Breast epithelium (tissue), 4 donors: ENCODE results near the gene BRAF. TPM values are rescaled to one million over a fixed set of nuclear protein-coding genes. Genes with fewer than 3 reads are reported as not detected.
A peak's percentile ranks its signal among the peaks of the same experiment; 100 is the strongest.

Source experiments
- DNase-seq, 2 donors: peaks; one replicate each; pipeline ENCODE4 v3.0.0-alpha.2; 2019; ENCODE audit warnings: low spot score in 2 of 2
- H3K27ac ChIP-seq, 2 donors: fragments of 200-600 bp; sonication (generic) in 1 of 2; one replicate each; pipeline ENCODE4 v1.5.1; 2016 to 2019; ENCODE audit warnings: mild to moderate bottlenecking in 1 of 2
- H3K27me3 ChIP-seq, 2 donors: fragments of 200-600 bp; sonication (generic) in 1 of 2; one replicate each; pipeline versions ENCODE4 v1.5.1 to v1.6.0; 2017 to 2019; ENCODE audit warnings: control low read depth in 1 of 2, mild to moderate bottlenecking in 1 of 2
- H3K36me3 ChIP-seq: fragments of 200-600 bp; one replicate; pipeline ENCODE4 v1.5.1; 2019
- H3K4me1 ChIP-seq, 2 donors: fragments of 200-600 bp; sonication (generic); one replicate each; pipeline ENCODE4 v1.5.1; 2016 to 2019; ENCODE audit warnings: control low read depth in 1 of 2
- H3K4me3 ChIP-seq, 3 donors: fragments of 200-600 bp; sonication (generic); 1 replicate in 2 of 3; 2 replicates in 1 of 3; pipeline ENCODE4 v1.5.1; 2016 to 2019; ENCODE audit warnings: mild to moderate bottlenecking in 3 of 3, moderate library complexity in 2 of 3
- H3K9me3 ChIP-seq, 2 donors: fragments of 200-600 bp; sonication (generic) in 1 of 2; one replicate each; pipeline ENCODE4 v1.5.1; 2016 to 2019; ENCODE audit warnings: control low read depth in 1 of 2
- CTCF ChIP-seq, 3 donors: fragments of 450-650 bp; IDR thresholded peaks; one replicate each; pipeline ENCODE4 v1.5.1; 2016 to 2017; ENCODE audit warnings: antibody characterized with exemption in 3 of 3, mild to moderate bottlenecking in 3 of 3, moderate library complexity in 3 of 3
- POLR2A ChIP-seq: fragments of 450-650 bp; IDR thresholded peaks from one replicate; pipeline ENCODE4 v1.6.1; 2016; ENCODE audit warnings: antibody characterized with exemption, mild to moderate bottlenecking, moderate library complexity
- POLR2AphosphoS5 ChIP-seq, 3 donors: sonication (generic); formaldehyde crosslinking; IDR thresholded peaks; one replicate each; pipeline ENCODE4 v1.6.1; 2017; ENCODE audit warnings: antibody characterized with exemption in 3 of 3
- intact Hi-C: fragments of 100-400 bp; cut with DNase I; formaldehyde crosslinking; loops from one replicate; pipeline ENCODE4 v1.15.1; 2023; ENCODE audit warnings: low total_unique reads
- total RNA-seq, 3 donors: library from RNA; depleted of rRNA; stranded (reverse); fragments of >200 nt; gene quantifications; one replicate each; pipeline ENCODE4 v1.1.0, GENCODE V29; 2016

Gene BRAF
- total RNA-seq, 3 donors from 2014 or later, result 42.1 to 106 (median 64.9) TPM

GRCh38 chr7:140698477-140698876 is 226.3 kb downstream of the BRAF start:
- intact Hi-C loops, result no loop called here
- peaks cover 0 to 8% of the 10 kb centered on the region in 2 donors for H3K4me1 ChIP-seq
- TF ChIP-seq POLR2A (no peak), CTCF (IDR thresholded peaks at IDR 0.05) (no peak), POLR2AphosphoS5 (IDR thresholded peaks at IDR 0.05) (no peak)
- no peaks in the 10 kb centered on the region for H3K27me3 ChIP-seq
- peak overlapping the region in 1 of 3 donors; percentile 71 for H3K4me3 ChIP-seq
- DNase-seq, result no peak
- H3K27ac ChIP-seq, result no peak overlapping the region
- no peaks in the 10 kb centered on the region for H3K9me3 ChIP-seq
- no peaks in the 10 kb centered on the region for H3K36me3 ChIP-seq

- peaks cover 0 to 8% of the 10 kb centered on the region in 2 donors for H3K4me1 ChIP-seq
- peak overlapping the region; percentile 95 to 96 for H3K27ac ChIP-seq
- peak overlapping the region; percentile 71 to 87 (median 76) for H3K4me3 ChIP-seq
- H3K27me3 ChIP-seq, result no peaks in the 10 kb centered on the region
- H3K36me3 ChIP-seq, result no peaks in the 10 kb centered on the region
- intact Hi-C loops, result no loop called here
- H3K9me3 ChIP-seq, result no peaks in the 10 kb centered on the region
- DNase-seq, result peak in 1 of 2 donors; percentile 5
- TF ChIP-seq POLR2A (no peak), CTCF (IDR thresholded peaks at IDR 0.05) (no peak), POLR2AphosphoS5 (IDR thresholded peaks at IDR 0.05) (no peak)
These were observed 227.1 kb downstream of the BRAF start for GRCh38 chr7:140697447-140698143.

- Histone ChIP-seq H3K9me3 (no peaks in the 10 kb centered on the region), H3K27me3 (no peaks in the 10 kb centered on the region), H3K4me1 (peaks cover 0 to 8% of the 10 kb centered on the region in 2 donors), H3K36me3 (no peaks in the 10 kb centered on the region), H3K27ac (peak within 1 kb of the TSS; percentile 95 to 96), H3K4me3 (peak within 1 kb of the TSS; percentile 71 to 87 (median 76))
- peak in 1 of 2 donors; percentile 69 for DNase-seq
- no peak for TF ChIP-seq CTCF (IDR thresholded peaks at IDR 0.05)
- peak; percentile 90 to 93 (median 92) for TF ChIP-seq POLR2AphosphoS5 (IDR thresholded peaks at IDR 0.05)
- peak; percentile 87 for TF ChIP-seq POLR2A
- intact Hi-C loops, result no loop called here
These were observed 227.9 kb downstream of the BRAF start, which contains the start of gene NDUFB2 for GRCh38 chr7:140696680-140697446. TSS of gene NDUFB2 (plus strand) at chr7:140696708. CDS start at chr7:140696745, 37 bp downstream.

- Histone ChIP-seq H3K27ac (peak overlapping the region; percentile 95 to 96), H3K36me3 (no peaks in the 10 kb centered on the region), H3K27me3 (no peaks in the 10 kb centered on the region), H3K4me3 (peak overlapping the region; percentile 71 to 87 (median 76)), H3K4me1 (peaks cover 0 to 8% of the 10 kb centered on the region in 2 donors), H3K9me3 (no peaks in the 10 kb centered on the region)
- intact Hi-C loops, result no loop called here
- no peak for TF ChIP-seq POLR2AphosphoS5 (IDR thresholded peaks at IDR 0.05)
- no peak for TF ChIP-seq POLR2A
- no peak for TF ChIP-seq CTCF (IDR thresholded peaks at IDR 0.05)
- DNase-seq, result peak; percentile 91 to 94
These were observed 228.6 kb downstream of the BRAF start for GRCh38 chr7:140696024-140696679.
